Smooth muscle cell (in vitro differentiated cells): Measurements from ENCODE around the gene RDH13. TPM values are rescaled to one million over a fixed set of nuclear protein-coding genes. Genes with fewer than 3 reads are reported as not detected.
"Not testable (repeated sequence)": the region's sequence is repeated elsewhere in the genome, so short reads cannot be mapped to it uniquely, and the experiment has no call there.

Source experiments
- DNase-seq: peaks from one replicate; lab custom pipeline; 2025; ENCODE audit not compliant: unreplicated experiment; lab: John Stamatoyannopoulos, UW
- H2AFZ ChIP-seq: fragments of 200-600 bp; sonication (generic); 2 replicates; pipeline ENCODE4 v1.6.0; 2016; ENCODE audit warnings: antibody characterized with exemption, low read depth, mild to moderate bottlenecking
- H3F3A ChIP-seq: fragments of 200-600 bp; sonication (generic); 2 replicates; pipeline ENCODE4 v1.6.0; 2017; ENCODE audit warnings: antibody characterized with exemption, low read depth
- H3K27ac ChIP-seq: fragments of 200-600 bp; sonication (generic); 2 replicates; pipeline ENCODE4 v1.5.1; 2016; ENCODE audit warnings: low read depth, mild to moderate bottlenecking
- H3K27me3 ChIP-seq: fragments of 200-600 bp; sonication (generic); 2 replicates; pipeline ENCODE4 v1.6.1; 2016; ENCODE audit warnings: low read depth, mild to moderate bottlenecking
- H3K36me3 ChIP-seq: fragments of 200-600 bp; sonication (generic); 2 replicates; pipeline ENCODE4 v1.5.1; 2016; ENCODE audit warnings: low read depth
- H3K4me1 ChIP-seq: fragments of 200-600 bp; sonication (generic); 2 replicates; pipeline ENCODE4 v1.5.1; 2016; ENCODE audit warnings: low read depth
- H3K4me2 ChIP-seq: fragments of 200-600 bp; sonication (generic); 2 replicates; pipeline ENCODE4 v1.6.0; 2016; ENCODE audit warnings: mild to moderate bottlenecking
- H3K4me3 ChIP-seq: fragments of 200-600 bp; sonication (generic); 2 replicates; pipeline ENCODE4 v1.5.1; 2016; ENCODE audit warnings: mild to moderate bottlenecking
- H3K79me2 ChIP-seq: fragments of 200-600 bp; sonication (generic); 2 replicates; pipeline ENCODE4 v1.6.0; 2016; ENCODE audit warnings: low read depth, mild to moderate bottlenecking
- H3K9ac ChIP-seq: fragments of 200-600 bp; sonication (generic); 2 replicates; pipeline ENCODE4 v1.6.0; 2016; ENCODE audit warnings: low read depth
- H3K9me3 ChIP-seq: fragments of 200-600 bp; sonication (generic); replicated peaks from 2 replicates; pipeline ENCODE4 v1.5.1; 2016; ENCODE audit warnings: low read depth
- H4K20me1 ChIP-seq: fragments of 200-600 bp; sonication (generic); 2 replicates; pipeline ENCODE4 v1.6.0; 2016; ENCODE audit warnings: low read depth
- CTCF ChIP-seq: fragments of 200-600 bp; sonication (generic); IDR thresholded peaks from 2 replicates; pipeline ENCODE4 v1.5.1; 2017; ENCODE audit warnings: borderline replicate concordance, mild to moderate bottlenecking, antibody characterized with exemption; ENCODE audit not compliant: insufficient read depth, poor library complexity, severe bottlenecking
- WGBS: methylation state at CpG from one replicate; pipeline ENCODE4 v1.1.7; 2016; ENCODE audit warnings: low lambda C conversion rate; 5-methylcytosine and 5-hydroxymethylcytosine counted together
- polyA plus RNA-seq: library from polyadenylated mRNA; unstranded; fragments of >200 nt; fragmentation: Nextera tagmentation; extraction: Ambion mirVana; gene quantifications from 2 replicates; pipeline ENCODE4 v1.2.1, GENCODE V29; 2016
- total RNA-seq: library from RNA; depleted of rRNA; stranded (reverse); fragments of >200 nt; gene quantifications from 2 replicates; pipeline ENCODE4 v1.2.3, GENCODE V29; 2014

The RDH13 gene
- total and polyA plus RNA-seq, 2 experiments from 2014 or later = 9.1 to 13.5 TPM

DNA sequence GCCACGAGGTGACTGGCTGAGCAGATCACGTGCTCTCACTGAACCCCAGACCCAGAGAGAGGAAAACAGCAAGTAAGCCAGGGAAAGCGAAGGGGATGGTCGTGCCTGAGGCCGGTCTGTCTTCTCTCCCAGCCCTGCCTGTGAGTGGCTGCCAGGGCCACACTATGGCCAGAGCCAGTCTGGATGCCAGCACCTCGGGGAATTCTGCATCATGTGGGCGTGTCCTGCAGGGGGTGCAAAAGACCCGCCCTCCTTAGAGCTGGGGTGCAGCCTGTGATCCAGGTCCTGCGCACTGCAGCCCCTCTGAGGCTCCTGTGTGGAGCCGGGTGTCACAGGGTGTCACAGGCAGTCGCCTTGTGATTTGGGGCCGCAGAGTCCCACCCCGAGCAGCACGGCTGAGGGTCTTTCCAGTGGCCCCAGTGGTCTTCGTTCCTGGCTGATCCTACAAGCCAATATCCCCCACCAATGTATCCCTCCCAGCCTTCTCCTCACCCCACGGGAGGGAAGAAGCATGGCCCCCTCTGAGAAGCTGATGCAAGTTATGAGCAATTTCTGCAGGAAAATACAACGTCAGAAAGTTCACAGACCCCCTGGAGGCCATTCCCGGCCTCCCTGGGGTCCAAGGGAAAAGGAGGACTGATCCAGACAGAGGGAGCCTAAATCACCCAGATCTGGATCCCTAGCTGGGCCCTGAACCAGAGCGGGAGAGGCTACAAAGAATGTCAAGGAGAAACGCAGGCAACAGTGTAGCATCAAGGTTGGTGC is 46.8 kb upstream of the RDH13 start:
- H2AFZ ChIP-seq = no peak overlapping the region
- peaks cover 91% of the 10 kb centered on the region for H4K20me1 ChIP-seq
- H3K9ac ChIP-seq = no peak overlapping the region
- H3K79me2 ChIP-seq = peaks cover 34% of the 10 kb centered on the region
- H3F3A ChIP-seq = no peaks in the 10 kb centered on the region
- no peak overlapping the region for H3K4me2 ChIP-seq
- H3K4me1 ChIP-seq = no peaks in the 10 kb centered on the region
- no peaks in the 10 kb centered on the region for H3K36me3 ChIP-seq
- no peak for DNase-seq
- H3K27ac ChIP-seq = no peak overlapping the region
- WGBS = 94% methylated on average over 20 of the region's 20 CpGs
- H3K9me3 ChIP-seq = no peaks in the 10 kb centered on the region
- no peak for TF ChIP-seq CTCF
- H3K27me3 ChIP-seq = no peaks in the 10 kb centered on the region
- H3K4me3 ChIP-seq = no peak overlapping the region

DNA sequence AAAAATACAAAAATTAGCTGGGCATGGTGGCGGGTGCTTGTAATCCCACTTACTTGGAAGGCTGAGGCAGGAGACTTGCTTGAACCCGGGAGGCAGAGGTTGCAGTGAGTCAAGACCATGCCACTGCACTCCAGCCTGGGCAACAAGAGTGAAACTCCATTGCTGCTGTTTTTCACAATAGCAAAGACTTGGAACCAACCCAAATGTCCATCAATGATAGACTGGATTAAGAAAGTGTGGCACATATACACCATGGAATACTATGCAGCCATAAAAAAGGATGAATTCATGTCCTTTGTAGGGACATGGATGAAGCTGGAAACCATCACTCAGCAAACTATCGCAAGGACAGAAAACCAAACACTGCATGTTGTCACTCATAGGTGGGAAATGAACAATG is 44.3 kb upstream of the RDH13 start:
- not testable (repeated sequence) for H3K9me3 ChIP-seq, H3F3A ChIP-seq, H3K4me3 ChIP-seq, H3K9ac ChIP-seq, DNase-seq, H3K27me3 ChIP-seq, H3K4me2 ChIP-seq, H3K4me1 ChIP-seq, H2AFZ ChIP-seq, H3K27ac ChIP-seq
- peaks cover 67% of the 10 kb centered on the region for H4K20me1 ChIP-seq
- WGBS = 96% methylated on average over 3 of the region's 3 CpGs
- H3K36me3 ChIP-seq = peaks cover 10% of the 10 kb centered on the region
- peaks cover 12% of the 10 kb centered on the region for H3K79me2 ChIP-seq

- no peak overlapping the region for H3K4me3 ChIP-seq
- peaks cover 10% of the 10 kb centered on the region for H3K36me3 ChIP-seq
- H2AFZ ChIP-seq = no peak overlapping the region
- no peaks in the 10 kb centered on the region for H3F3A ChIP-seq
- no peaks in the 10 kb centered on the region for H3K9me3 ChIP-seq
- H3K4me2 ChIP-seq = no peak overlapping the region
- no peaks in the 10 kb centered on the region for H3K4me1 ChIP-seq
- no peak overlapping the region for H3K9ac ChIP-seq
- peaks cover 8% of the 10 kb centered on the region for H3K79me2 ChIP-seq
- no peak overlapping the region for H3K27ac ChIP-seq
- WGBS = 100% methylated on average over 6 of the region's 6 CpGs
- no peak for TF ChIP-seq CTCF
- no peaks in the 10 kb centered on the region for H3K27me3 ChIP-seq
- no peak for DNase-seq
- H4K20me1 ChIP-seq = peaks cover 61% of the 10 kb centered on the region
Observed at GRCh38 chr19:55106591-55106990, 43.6 kb upstream of the RDH13 start.

DNA sequence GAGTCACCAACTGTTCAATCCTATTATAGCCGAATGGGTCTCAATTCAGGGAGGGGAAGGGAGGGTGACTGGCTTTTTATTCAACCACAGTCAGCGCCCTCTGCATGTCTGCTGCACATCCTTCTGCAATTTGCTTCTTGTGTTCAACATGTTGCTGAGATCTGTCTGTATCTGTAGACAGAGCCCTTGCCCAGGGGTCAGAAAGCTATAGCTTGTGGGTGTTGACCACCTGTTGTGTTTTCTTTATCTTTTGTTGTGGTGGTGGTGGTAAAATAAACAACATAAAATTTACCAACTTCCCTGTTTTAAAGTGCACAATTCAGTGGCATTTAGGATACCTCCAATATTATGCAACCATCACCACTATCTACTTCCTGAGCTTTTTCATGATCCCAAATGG is 42.3 kb upstream of the RDH13 start:
- Histone ChIP-seq H3F3A (no peaks in the 10 kb centered on the region), H4K20me1 (peaks cover 55% of the 10 kb centered on the region), H3K36me3 (peaks cover 10% of the 10 kb centered on the region), H3K9me3 (no peaks in the 10 kb centered on the region), H3K4me3 (no peak overlapping the region), H3K79me2 (peaks cover 8% of the 10 kb centered on the region), H3K4me2 (no peak overlapping the region), H3K27me3 (no peaks in the 10 kb centered on the region), H3K4me1 (no peaks in the 10 kb centered on the region), H3K9ac (no peak overlapping the region), H3K27ac (no peak overlapping the region), H2AFZ (no peak overlapping the region)
- TF ChIP-seq CTCF = no peak
- DNase-seq = no peak
- 96% methylated on average over 2 of the region's 2 CpGs for WGBS
